GM19025 (cell line): ENCODE measurements around the gene JAML.
"Not testable (repeated sequence)": the region's sequence is repeated elsewhere in the genome, so short reads cannot be mapped to it uniquely, and the experiment has no call there.

Experiments
- ATAC-seq: cut with Tn5 transposase; IDR thresholded peaks from one replicate; pipeline ENCODE4 v1.9.1; 2021; ENCODE audit warnings: mild to moderate bottlenecking, low read depth, moderate library complexity; ENCODE audit not compliant: unreplicated experiment

Gene JAML

DNA sequence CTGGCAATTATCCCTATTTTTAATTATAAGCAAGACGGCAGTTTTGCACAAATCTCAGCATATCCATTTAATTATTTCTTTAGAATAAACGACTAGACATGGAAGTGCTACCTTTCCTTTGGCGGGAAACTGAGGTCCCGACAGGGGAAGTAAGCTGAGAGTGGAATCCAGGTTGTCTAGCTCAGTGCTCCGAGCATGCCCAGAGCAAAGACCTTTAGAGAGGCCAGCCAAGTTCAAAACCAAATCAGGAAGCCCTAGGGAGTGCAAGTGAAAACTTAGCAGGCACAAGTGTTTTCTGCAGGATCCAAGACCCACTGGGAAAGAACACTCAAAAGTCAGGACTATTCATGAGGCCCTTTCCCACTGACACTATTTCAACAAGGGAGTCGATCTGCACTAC is 25.7 kb downstream of the JAML start:
- ATAC-seq: no peak

DNA sequence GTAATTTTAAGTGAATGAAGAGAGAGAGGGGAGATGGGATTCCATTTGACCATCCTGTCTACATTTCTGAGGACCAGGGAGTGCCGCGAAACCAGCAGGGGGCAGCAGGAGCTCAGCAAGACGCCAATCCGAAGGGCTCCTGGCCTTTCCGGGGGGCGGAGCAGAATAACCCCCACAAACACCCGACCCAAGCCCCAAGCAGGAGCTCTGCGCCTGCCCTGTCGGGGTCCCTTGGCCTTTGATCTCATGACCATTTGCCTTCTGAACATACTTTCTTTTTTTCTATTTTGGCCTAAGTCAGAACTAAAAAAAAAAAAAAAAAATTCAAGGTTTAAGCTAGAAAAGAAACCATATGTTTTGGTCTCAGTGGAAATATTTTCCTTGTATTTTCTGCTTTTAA is 26.4 kb downstream of the JAML start:
- ATAC-seq: no peak

DNA sequence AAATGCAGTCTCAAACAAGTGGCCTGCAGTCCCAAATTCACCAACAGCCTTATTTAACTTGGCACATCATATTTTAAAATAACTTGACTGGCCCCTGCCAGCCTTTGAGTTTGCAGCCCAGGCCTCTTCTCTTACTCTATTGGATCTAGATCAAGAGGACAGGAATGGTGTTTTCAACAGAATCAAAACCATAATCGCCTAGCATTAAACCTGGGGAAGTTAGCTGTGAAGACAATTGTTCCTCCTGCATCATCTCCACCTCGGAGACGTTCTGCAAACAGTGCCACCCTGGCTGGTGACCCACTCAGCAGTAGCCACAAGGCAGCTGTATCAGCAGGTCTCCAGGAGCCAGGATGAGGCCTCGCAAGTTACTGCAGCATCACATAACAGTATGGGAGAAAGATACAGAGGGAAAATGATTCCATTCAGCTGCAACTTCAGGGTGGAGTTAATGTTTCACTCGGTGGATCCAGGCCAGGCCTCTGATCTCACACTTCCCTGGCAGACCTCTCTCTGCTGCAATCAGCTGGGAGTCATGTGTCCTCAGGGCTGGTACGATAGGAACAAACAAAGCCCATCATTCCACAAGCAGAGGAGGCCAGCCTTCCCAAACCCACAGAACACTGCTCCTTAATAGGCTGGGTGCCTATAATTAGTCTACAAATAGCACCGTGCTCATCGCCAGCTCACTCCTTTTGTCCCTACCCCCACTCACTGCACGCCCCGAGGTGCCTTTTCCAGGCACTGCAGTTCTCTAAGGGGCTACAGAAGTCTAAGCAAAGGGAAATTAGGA is 29.8 kb downstream of the JAML start:
- no peak for ATAC-seq

DNA sequence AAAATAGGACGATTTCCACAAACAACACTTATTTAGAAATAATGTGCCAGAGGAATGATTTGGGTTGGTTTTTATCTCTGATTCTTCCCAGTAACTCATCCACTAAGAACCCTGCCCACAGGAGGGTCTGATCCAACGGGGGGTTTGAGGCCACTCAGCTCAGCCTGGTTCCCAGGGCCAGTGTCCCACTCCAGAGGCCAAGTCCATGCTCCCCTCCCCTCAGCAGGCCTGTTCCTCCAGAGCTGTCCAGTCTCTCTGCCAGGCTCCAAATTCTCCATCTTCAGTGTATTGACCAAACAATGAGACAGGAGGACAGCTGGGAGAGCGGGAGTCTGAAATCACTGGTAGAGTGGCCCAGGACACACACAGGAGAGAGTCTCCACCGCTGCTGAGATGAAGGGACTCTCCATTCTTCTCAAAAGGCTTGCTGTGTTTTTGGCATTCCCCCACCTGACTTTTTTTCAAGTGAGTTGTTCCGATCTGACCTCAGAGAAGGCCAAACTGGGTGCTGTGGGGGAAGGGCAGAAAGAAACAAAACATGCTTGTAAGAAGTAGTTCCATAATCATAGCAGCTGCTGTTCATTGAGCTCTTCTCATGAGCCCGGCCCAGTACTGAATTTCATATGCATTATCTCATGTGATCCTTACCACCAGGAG is 30.8 kb downstream of the JAML start:
- ATAC-seq: no peak

- not testable (repeated sequence) for ATAC-seq
Measured at GRCh38 chr11:118192817-118193216, 32.0 kb downstream of the JAML start.

DNA sequence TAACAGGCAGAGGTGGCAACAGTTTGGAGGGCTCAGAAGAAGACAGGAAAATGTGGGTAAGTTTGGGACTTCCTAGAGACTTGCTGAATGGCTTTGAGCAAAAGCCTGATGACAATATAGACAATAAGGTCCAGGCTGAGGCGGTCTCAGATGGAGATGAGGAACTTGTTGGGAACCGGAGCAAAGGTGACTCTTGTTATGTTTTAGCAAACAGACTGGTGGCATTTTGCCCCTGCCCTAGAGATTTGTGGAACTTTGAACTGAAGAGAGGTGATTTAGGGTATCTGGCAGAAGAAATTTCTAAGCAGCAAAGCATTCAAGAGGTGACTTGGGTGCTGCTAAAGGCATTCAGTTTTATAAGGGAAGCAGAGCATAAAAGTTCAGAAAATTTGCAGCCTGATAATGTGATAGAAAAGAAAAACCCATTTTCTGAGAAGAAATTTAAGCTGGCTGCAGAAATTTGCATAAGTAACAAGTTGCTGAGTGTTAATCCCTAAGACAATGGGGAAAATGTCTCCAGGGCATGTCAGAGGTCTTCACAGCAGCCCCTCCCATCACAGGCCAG is 33.8 kb downstream of the JAML start:
- not testable (repeated sequence) for ATAC-seq

DNA sequence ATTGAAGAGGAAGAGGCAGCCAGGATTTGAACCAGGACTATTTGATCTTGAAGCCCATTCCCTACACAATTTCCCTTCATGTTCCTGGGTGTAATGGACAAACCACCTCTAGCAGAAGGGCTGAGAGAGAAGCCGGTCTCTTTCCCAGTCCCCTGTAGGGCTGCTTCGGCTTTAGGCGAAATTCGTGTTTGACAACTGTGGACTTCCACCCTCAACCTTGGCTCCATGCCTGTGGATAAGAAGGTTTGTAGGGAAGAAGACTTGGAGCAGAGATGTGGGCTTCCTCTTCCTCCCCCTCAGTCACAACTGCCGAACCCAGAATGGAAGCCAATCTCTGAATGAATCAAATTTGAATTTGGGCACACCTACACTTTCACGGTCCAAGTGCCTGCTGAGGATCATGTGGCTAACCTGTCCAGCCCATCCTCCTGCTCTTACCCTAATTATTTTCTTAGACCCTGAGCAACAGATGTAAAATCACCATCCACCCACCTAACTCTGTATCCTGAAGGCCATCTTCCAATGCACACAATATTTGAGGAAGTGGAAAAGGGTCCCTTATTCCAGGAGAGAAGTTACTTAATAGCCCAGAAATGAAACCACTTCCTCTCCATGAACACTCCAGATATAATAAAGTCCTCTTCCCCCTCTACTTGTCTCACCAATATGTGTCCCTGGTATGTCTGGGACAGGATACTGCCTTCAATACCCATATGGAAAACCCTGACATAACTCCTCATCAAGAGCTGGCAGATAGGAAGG is 38.3 kb downstream of the JAML start:
- ATAC-seq: no peak

GRCh38 chr11:118184784-118185579 is 39.8 kb downstream of the JAML start:
- no peak for ATAC-seq

DNA sequence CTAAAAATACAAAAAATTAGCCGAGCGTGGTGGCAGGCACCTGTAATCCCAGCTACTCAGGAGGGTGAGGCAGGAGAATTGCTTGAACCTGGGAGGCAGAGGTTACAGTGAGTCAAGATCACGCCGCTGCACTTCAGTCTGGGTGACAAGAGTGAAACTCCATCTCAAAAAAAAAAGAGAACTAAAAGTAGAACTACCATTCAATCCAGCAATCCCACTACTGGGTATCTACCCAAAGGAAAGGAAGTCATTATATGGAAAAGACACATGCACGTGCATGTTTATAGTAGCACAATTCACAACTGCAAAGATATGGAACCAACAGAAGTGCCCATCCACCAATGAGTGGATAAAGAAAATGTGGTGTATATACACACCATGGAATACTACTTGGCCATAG is 41.1 kb downstream of the JAML start:
- ATAC-seq: not testable (repeated sequence)

DNA sequence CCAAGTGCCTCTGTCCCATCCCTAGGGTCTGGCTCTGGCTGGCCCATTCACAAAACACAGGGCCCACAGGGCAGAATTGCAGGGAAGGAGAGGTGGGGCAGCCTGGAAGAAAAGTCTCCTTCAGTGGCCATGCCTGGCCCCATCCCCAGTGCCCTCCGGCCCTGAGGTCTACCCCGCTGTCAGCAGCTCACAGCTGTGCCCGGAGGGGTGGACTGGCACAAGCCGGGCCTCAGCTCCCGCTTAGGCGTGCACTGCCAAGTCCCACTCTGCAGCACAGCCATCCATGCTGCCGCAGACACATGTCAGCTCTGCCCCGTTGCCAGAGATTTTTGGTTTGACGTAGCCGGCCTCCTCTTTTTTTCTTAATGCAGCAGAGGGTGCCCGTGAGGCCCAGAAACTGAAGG is 44.5 kb downstream of the JAML start:
- no peak for ATAC-seq

DNA sequence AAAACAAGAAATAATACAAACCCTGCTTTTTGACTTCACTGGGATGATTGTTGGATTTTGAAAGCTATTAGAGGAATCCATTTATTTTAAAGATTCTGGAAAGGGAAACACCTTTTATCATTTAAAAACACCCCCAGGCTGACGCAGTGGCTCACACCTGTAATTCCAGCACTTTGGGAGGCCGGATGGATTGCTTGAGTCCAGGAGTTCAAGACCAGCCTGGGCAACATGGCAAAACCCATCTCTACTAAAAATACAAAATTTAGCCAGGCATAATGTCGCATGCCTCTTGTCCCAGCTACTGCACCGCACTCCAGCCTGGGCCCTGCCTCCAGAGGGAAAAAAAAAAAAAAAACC is 48.1 kb downstream of the JAML start:
- no peak for ATAC-seq

DNA sequence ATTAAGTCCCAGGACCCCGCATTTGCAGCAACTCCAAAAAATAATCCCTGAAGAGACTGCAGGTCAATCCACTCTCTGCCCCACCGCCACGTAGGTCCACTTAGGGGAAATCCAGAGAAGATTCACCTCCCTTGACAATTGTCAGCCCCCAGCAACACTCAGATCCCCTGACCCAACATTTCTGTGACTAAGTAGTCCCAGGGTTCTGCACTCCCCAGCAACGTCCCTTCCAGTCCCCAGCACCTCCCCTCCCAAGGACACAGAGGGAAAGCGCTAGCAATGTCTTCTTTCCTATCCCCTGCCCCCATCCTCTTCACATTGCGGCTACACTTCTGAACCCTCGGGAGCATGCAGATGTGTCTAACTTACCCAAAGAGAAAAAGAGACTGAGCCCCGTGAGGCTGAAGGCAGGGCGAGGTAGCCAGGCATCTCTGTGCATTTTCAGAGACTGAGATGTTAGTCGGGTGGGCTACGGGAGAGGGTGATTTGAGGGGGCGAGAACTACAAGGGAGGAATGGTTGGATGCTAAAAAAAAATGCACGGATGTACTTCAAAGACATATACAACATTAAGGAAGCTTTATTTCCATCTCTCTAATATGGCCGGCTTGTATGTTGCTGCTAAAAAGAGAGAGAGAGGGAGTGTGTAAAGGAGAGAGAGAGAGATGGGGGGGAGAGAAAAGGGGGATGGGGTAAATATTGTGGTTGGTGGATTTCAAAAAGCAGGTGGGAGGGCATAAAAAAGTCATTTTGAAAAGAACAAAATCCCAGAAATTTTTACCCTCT is 48.6 kb downstream of the JAML start, which contains the start of gene SCN2B:
SCN2B (minus strand) TSS at position 647 of the 785 bp plus-strand sequence; CDS start at position 439, 208 bp downstream.
- no peak for ATAC-seq

DNA sequence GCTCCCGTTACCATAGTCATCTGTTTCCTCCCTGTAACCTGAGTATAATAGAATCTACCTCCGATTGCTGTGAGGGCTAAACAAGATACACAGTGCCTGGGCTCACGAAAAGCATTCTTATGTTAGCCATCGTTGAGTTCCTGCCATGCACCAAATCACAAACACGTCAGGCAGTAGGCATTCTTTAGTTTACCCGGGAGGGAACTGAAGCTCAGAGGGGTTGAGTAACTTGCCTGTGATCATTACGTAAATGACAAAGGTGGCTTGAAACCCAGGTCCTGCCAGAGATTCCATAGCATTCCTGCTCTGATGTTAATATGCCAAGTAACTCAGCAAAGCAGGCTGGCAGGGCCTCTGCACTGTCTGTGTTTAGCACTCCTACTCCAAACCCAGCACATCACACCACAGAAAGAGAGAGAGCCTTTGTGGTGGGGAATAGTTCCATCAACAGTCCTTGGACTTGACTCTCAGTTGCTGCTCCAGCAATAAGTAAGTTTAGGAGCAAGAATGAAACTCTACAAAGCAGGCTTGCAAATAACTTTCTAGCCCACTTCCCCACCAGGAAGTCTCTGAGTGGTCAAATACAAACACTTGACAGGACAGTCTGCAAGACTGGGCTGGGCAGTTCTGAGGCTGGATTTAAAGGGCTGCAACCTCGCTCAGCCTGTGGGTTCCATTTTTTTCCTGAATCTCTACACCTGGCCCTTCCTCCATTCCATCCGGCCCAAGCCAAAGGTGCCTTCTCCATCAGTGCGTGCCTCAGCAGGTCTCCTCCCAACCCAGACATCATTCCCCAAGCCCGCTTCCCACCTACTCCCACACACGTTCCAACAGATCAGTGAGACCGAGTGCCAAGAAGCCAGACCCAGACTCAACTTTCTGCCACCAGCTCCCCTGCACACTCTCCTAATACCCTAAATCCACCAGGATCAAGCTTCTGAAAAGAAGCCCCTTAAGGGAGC is 49.5 kb downstream of the JAML start:
- ATAC-seq: no peak

DNA sequence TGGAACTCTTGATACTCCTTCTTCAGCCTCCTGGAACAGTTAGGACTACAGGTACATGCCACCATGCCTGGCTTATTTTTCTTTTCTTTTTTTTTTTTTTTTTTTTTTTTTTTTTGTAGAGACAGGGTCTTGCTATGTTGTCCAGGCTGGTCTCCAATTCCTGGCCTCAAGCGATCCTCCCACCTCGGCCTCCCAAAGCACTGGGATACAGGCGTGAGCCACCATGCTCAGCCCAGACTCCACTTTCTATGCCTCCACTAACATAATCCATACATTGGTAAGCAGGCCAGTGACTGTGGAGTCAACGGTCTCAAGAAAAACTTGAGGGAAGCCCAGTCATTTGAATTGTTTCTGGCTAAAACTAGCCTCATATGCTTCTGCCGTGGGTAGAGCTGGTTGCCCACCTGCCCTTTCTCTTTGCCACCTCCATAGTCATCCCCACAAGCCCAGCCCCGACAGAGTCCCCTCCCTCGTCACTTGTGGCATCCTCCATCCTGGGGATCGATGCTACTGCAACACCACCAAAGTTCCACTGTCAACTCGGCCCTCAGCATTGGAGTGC is 50.7 kb downstream of the JAML start:
- ATAC-seq: no peak

DNA sequence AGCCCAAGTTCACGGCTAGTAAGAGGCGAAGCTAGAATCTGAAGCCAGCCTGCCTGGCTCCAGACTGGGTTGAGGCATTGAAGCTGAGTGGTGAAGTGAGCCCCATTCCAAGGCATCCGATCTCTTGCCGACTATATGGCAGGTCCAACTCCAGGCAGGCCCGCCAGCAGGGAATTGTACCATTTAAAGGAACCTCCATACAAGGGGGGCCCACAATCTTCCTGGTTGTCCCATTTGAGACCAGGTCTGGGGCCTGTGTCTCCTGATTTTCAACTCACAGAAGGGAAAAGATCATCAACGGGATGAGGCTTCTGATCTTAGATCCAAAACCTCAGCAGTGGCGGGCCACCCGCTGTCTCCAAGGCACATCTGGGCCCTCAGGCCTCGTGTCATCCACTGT is 52.5 kb downstream of the JAML start:
- ATAC-seq: no peak

GRCh38 chr11:118171269-118172062 is 53.3 kb downstream of the JAML start:
- no peak for ATAC-seq

DNA sequence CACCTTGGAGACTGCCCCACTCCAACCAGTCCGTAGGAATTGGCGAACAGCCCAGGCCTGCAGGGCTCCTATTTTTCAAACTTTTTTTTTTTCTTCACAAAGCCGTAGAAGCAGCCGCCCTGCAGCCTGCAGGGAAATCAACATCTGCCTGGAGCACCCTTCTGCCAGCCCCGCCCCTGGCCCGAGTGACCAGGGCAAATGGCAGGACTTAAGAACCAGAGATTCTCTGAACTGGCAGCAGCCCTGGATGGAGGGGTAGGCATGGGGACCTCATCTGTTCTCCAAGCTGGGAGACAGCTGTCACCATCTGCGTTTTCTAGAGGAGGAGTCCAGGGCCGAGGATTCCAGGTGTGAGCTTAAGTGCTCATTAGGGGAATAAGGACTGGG is 53.9 kb downstream of the JAML start:
- no peak for ATAC-seq
